H9 (cell line): Measurements from ENCODE around the gene CARD8. TPM values are rescaled to one million over a fixed set of nuclear protein-coding genes. Genes with fewer than 3 reads are reported as not detected.
A peak's percentile ranks its signal among the peaks of the same experiment; 100 is the strongest.

Experiments
- DNase-seq: peaks from one replicate; pipeline ENCODE4 v3.0.0-alpha.2; 2017
- H2AFZ ChIP-seq: one replicate; pipeline ENCODE4 v1.6.1; 2013; ENCODE audit warnings: mild to moderate bottlenecking, low read length, control low read depth, moderate library complexity
- H2AK5ac ChIP-seq: 2 replicates; pipeline ENCODE4 v1.6.1; 2013; ENCODE audit warnings: low read length, control low read depth, mixed read lengths; ENCODE audit not compliant: insufficient read length
- H2BK120ac ChIP-seq: one replicate; pipeline ENCODE4 v1.6.1; 2013; ENCODE audit warnings: low read depth, mild to moderate bottlenecking, low read length, control low read depth, inconsistent platforms; ENCODE audit not compliant: poor library complexity, severe bottlenecking
- H2BK12ac ChIP-seq: 2 replicates; pipeline ENCODE4 v1.6.1; 2013; ENCODE audit warnings: low read length, control low read depth, mixed read lengths, low read depth; ENCODE audit not compliant: insufficient read length
- H2BK15ac ChIP-seq: 2 replicates; pipeline ENCODE4 v1.6.1; 2013; ENCODE audit warnings: low read depth, low read length, control low read depth
- H2BK20ac ChIP-seq: one replicate; pipeline ENCODE4 v1.6.1; 2013; ENCODE audit warnings: low read depth, mild to moderate bottlenecking, low read length, control low read depth, inconsistent platforms; ENCODE audit not compliant: poor library complexity, severe bottlenecking
- H2BK5ac ChIP-seq: 2 replicates; pipeline ENCODE4 v1.6.1; 2013; ENCODE audit warnings: low read length, control low read depth, mixed read lengths; ENCODE audit not compliant: insufficient read length
- H3K14ac ChIP-seq: 2 replicates; pipeline ENCODE4 v1.6.1; 2013; ENCODE audit warnings: low read length, control low read depth; ENCODE audit not compliant: insufficient read depth
- H3K18ac ChIP-seq: 2 replicates; pipeline ENCODE4 v1.6.1; 2013; ENCODE audit warnings: low read depth, mild to moderate bottlenecking, mixed read lengths, low read length, control low read depth; ENCODE audit not compliant: insufficient read length
- H3K23ac ChIP-seq: 2 replicates; pipeline ENCODE4 v1.6.1; 2013; ENCODE audit warnings: low read length, control low read depth, mixed read lengths, low read depth; ENCODE audit not compliant: insufficient read length
- H3K23me2 ChIP-seq: 2 replicates; pipeline ENCODE4 v1.6.1; 2013; ENCODE audit warnings: low read depth, mild to moderate bottlenecking, mixed read lengths, low read length, control low read depth; ENCODE audit not compliant: insufficient read length, poor library complexity, severe bottlenecking
- H3K27ac ChIP-seq: 2 replicates; pipeline ENCODE4 v1.5.1; 2013; ENCODE audit warnings: low read length, control low read depth, mixed read lengths, low read depth; ENCODE audit not compliant: insufficient read length
- H3K27me3 ChIP-seq: 2 replicates; pipeline ENCODE4 v1.6.1; 2013; ENCODE audit warnings: low read length, control low read depth, inconsistent platforms; ENCODE audit not compliant: insufficient read depth
- H3K4ac ChIP-seq: 2 replicates; pipeline ENCODE4 v1.6.1; 2013; ENCODE audit warnings: low read depth, mild to moderate bottlenecking, control low read depth, inconsistent platforms, low read length, moderate library complexity
- H3K4me1 ChIP-seq: 2 replicates; pipeline ENCODE4 v1.6.1; 2013; ENCODE audit warnings: low read length, control low read depth, inconsistent platforms; ENCODE audit not compliant: insufficient read depth
- H3K4me2 ChIP-seq: 2 replicates; pipeline ENCODE4 v1.6.1; 2013; ENCODE audit warnings: low read length, control low read depth, mixed read lengths; ENCODE audit not compliant: insufficient read length, insufficient read depth
- H3K56ac ChIP-seq: 2 replicates; pipeline ENCODE4 v1.6.1; 2013; ENCODE audit warnings: low read depth, mild to moderate bottlenecking, mixed read lengths, low read length, control low read depth; ENCODE audit not compliant: insufficient read length
- H3K79me1 ChIP-seq: 2 replicates; pipeline ENCODE4 v1.6.1; 2013; ENCODE audit warnings: low read depth, mild to moderate bottlenecking, moderate library complexity, low read length, control low read depth, inconsistent platforms; ENCODE audit not compliant: insufficient read depth, poor library complexity, severe bottlenecking
- H3K79me2 ChIP-seq: 2 replicates; pipeline ENCODE4 v1.6.1; 2013; ENCODE audit warnings: low read length, control low read depth, inconsistent platforms; ENCODE audit not compliant: insufficient read depth
- H3K9ac ChIP-seq: 2 replicates; pipeline ENCODE4 v1.6.1; 2013; ENCODE audit warnings: low read length, control low read depth, mixed read lengths; ENCODE audit not compliant: insufficient read length; ENCODE audit errors: extremely low read depth
- H3K9me3 ChIP-seq: one replicate; pipeline ENCODE4 v1.6.1; 2013; ENCODE audit warnings: low read depth, low read length, inconsistent platforms; ENCODE audit not compliant: control insufficient read depth
- H3T11ph ChIP-seq: one replicate; pipeline ENCODE4 v1.6.1; 2013; ENCODE audit warnings: mild to moderate bottlenecking, low read length, control low read depth, inconsistent platforms
- H4K20me1 ChIP-seq: one replicate; pipeline ENCODE4 v1.6.1; 2013; ENCODE audit not compliant: control insufficient read depth, insufficient read length, insufficient read depth
- H4K5ac ChIP-seq: 2 replicates; pipeline ENCODE4 v1.6.1; 2013; ENCODE audit warnings: low read depth, mild to moderate bottlenecking, mixed read lengths, low read length, control low read depth; ENCODE audit not compliant: insufficient read length
- H4K8ac ChIP-seq: replicated peaks from 2 replicates; pipeline ENCODE4 v1.6.1; 2013; ENCODE audit warnings: low read length, control low read depth, mixed read lengths, low read depth; ENCODE audit not compliant: insufficient read length
- H4K91ac ChIP-seq: 2 replicates; pipeline ENCODE4 v1.6.1; 2013; ENCODE audit warnings: low read depth, mild to moderate bottlenecking, moderate library complexity, mixed read lengths, low read length, control low read depth; ENCODE audit not compliant: insufficient read length
- H3K27ac Mint-ChIP-seq, 3 experiments: 2 replicates in 2 of 3; 3 replicates in 1 of 3; pipeline ENCODE4 v1.8.0; 2020 to 2021; ENCODE audit warnings: mixed read lengths in 3 of 3, mild to moderate bottlenecking in 1 of 3, moderate library complexity in 1 of 3
- H3K27me3 Mint-ChIP-seq: 2 replicates; pipeline ENCODE4 v1.8.0; 2021; ENCODE audit warnings: low read depth, mild to moderate bottlenecking, moderate library complexity, mixed read lengths
- H3K36me3 Mint-ChIP-seq, 3 experiments: 2 replicates in 2 of 3; 3 replicates in 1 of 3; pipeline ENCODE4 v1.8.0; 2020 to 2021; ENCODE audit warnings: low read depth in 3 of 3, mixed read lengths in 3 of 3; ENCODE audit not compliant: insufficient read depth in 1 of 3
- H3K4me1 Mint-ChIP-seq, 2 experiments: 2 replicates each; pipeline ENCODE4 v1.8.0; 2020; ENCODE audit warnings: mixed read lengths in 2 of 2
- H3K4me3 Mint-ChIP-seq, 2 experiments: 2 replicates in 1 of 2; 3 replicates in 1 of 2; pipeline ENCODE4 v1.8.0; 2020 to 2021; ENCODE audit warnings: mild to moderate bottlenecking in 2 of 2, mixed read lengths in 2 of 2, moderate library complexity in 1 of 2
- H3K9me3 Mint-ChIP-seq, 2 experiments: 2 replicates in 1 of 2; 3 replicates in 1 of 2; pipeline ENCODE4 v1.8.0; 2020; ENCODE audit warnings: mild to moderate bottlenecking in 2 of 2, mixed read lengths in 2 of 2, moderate library complexity in 1 of 2
- CTCF ChIP-seq: fragments of 200-600 bp; sonication (generic); conservative IDR thresholded peaks from 3 replicates; pipeline ENCODE4 v1.8.0; 2021; ENCODE audit warnings: antibody characterized with exemption, mild to moderate bottlenecking
- WGBS: extraction: QIAGEN DNeasy Blood & Tissue Kit; methylation state at CpG from one replicate; pipeline ENCODE4 v1.1.7; 2013; ENCODE audit warnings: missing lambda C conversion rate, low lambda C conversion rate, mixed read lengths; ENCODE audit not compliant: insufficient read length; ENCODE audit errors: extremely low coverage; 5-methylcytosine and 5-hydroxymethylcytosine counted together
- total RNA-seq: library from RNA; stranded (reverse); gene quantifications from 2 replicates; pipeline ENCODE4 v1.2.1, GENCODE V29; 2021

CARD8 gene
- total RNA-seq, 1 experiment from 2014 or later: 21.0 TPM

GRCh38 chr19:48297975-48298374, 42.3 kb upstream of the CARD8 start:
- no peaks in the 10 kb centered on the region for H3K4me1 ChIP-seq
- no CpG with 5 or more reads among the region's 16 CpGs for WGBS

More at GRCh38 chr19:48297975-48298374, 42.3 kb upstream of the CARD8 start:
- Histone ChIP-seq H3K79me2 (no peaks in the 10 kb centered on the region), H4K5ac (no peak overlapping the region), H3K56ac (no peak overlapping the region), H4K20me1 (no peaks in the 10 kb centered on the region), H2BK120ac (no peak overlapping the region), H3T11ph (no peak overlapping the region), H3K23ac (no peak overlapping the region), H3K18ac (no peak overlapping the region), H2BK12ac (no peak overlapping the region), H3K27me3 (no peaks in the 10 kb centered on the region), H3K79me1 (no peaks in the 10 kb centered on the region), H2BK20ac (no peak overlapping the region), H3K23me2 (no peaks in the 10 kb centered on the region), H2BK5ac (no peak overlapping the region), H4K8ac (no peak overlapping the region), H3K9ac (no peak overlapping the region), H2AK5ac (no peak overlapping the region), H4K91ac (no peak overlapping the region), H3K4ac (no peak overlapping the region), H2AFZ (no peak overlapping the region), H3K27ac (no peak overlapping the region), H2BK15ac (no peak overlapping the region), H3K4me2 (no peak overlapping the region), H3K9me3 (no peaks in the 10 kb centered on the region), H3K14ac (no peak overlapping the region)
- DNase-seq: no peak
- Mint-ChIP-seq H3K27ac (peak overlapping the region in 1 of 3 experiments; percentile 88; a peak in 2 of 7 replicates), H3K36me3 (no peaks in the 10 kb centered on the region), H3K27me3 (no peaks in the 10 kb centered on the region), H3K9me3 (no peaks in the 10 kb centered on the region; a peak in 1 of 5 replicates), H3K4me1 (peaks cover 11 to 12% of the 10 kb centered on the region in 2 experiments), H3K4me3 (no peak overlapping the region)
- no peak for TF ChIP-seq CTCF
